HEK293T (cell line): ENCODE results near the gene TMEM269.

Experiments
- CTCF ChIA-PET: fragments of 350-600 bp; formaldehyde crosslinking; extraction: SDS; loops from one replicate; lab custom pipeline; 2021; ENCODE audit warnings: antibody characterized with exemption, inconsistent platforms; lab: Yijun Ruan, JAX
- POLR2A ChIA-PET: fragments of 350-600 bp; formaldehyde crosslinking; extraction: SDS; loops from one replicate; lab custom pipeline; 2020; ENCODE audit warnings: antibody characterized with exemption, inconsistent platforms; lab: Yijun Ruan, JAX
- DNase-seq: peaks from one replicate; pipeline ENCODE4 v3.0.0; 2012; ENCODE audit warnings: mixed read lengths; ENCODE audit errors: extremely low spot score
- ARNT ChIP-seq: fragments of 450-650 bp; IDR thresholded peaks from 2 replicates; pipeline ENCODE4 v1.6.1; 2017; ENCODE audit warnings: mild to moderate bottlenecking
- BHLHE40 ChIP-seq: fragments of 450-650 bp; IDR thresholded peaks from 2 replicates; pipeline ENCODE4 v1.6.1; 2016; ENCODE audit warnings: mild to moderate bottlenecking, moderate library complexity, borderline replicate concordance
- CTBP1 ChIP-seq: fragments of 450-650 bp; IDR thresholded peaks from 2 replicates; pipeline ENCODE4 v1.6.1; 2016; ENCODE audit warnings: borderline replicate concordance
- ELF4 ChIP-seq: fragments of 450-650 bp; IDR thresholded peaks from 2 replicates; pipeline ENCODE4 v1.6.1; 2017; ENCODE audit warnings: antibody characterized with exemption
- FOXA1 ChIP-seq: fragments of 450-650 bp; IDR thresholded peaks from 2 replicates; pipeline ENCODE4 v1.6.1; 2016; ENCODE audit warnings: mild to moderate bottlenecking
- FOXK2 ChIP-seq: fragments of 450-650 bp; IDR thresholded peaks from 2 replicates; pipeline ENCODE4 v1.6.1; 2016; ENCODE audit warnings: mild to moderate bottlenecking
- FOXM1 ChIP-seq: fragments of 450-650 bp; IDR thresholded peaks from 2 replicates; pipeline ENCODE4 v1.6.1; 2017; ENCODE audit warnings: mild to moderate bottlenecking, borderline replicate concordance
- HDGF ChIP-seq: fragments of 450-650 bp; IDR thresholded peaks from 2 replicates; pipeline ENCODE4 v1.6.1; 2017; ENCODE audit warnings: antibody characterized with exemption, borderline replicate concordance
- L3MBTL2 ChIP-seq: fragments of 450-650 bp; conservative IDR thresholded peaks from 2 replicates; pipeline ENCODE4 v1.6.1; 2016; ENCODE audit warnings: mild to moderate bottlenecking
- NFRKB ChIP-seq: fragments of 450-650 bp; IDR thresholded peaks from 2 replicates; pipeline ENCODE4 v1.6.1; 2016; ENCODE audit warnings: mild to moderate bottlenecking, moderate library complexity
- SP1 ChIP-seq: fragments of 450-650 bp; IDR thresholded peaks from 2 replicates; pipeline ENCODE4 v1.6.1; 2017
- SUZ12 ChIP-seq: fragments of 450-650 bp; IDR thresholded peaks from 2 replicates; pipeline ENCODE4 v1.6.1; 2016; ENCODE audit warnings: mild to moderate bottlenecking
- TARDBP ChIP-seq: fragments of 450-650 bp; IDR thresholded peaks from 2 replicates; pipeline ENCODE4 v1.6.1; 2016
- ZNF384 ChIP-seq: fragments of 450-650 bp; IDR thresholded peaks from 2 replicates; pipeline ENCODE4 v1.6.1; 2016
- TF ChIP-seq, protein P1 (sequence below): fragments of 450-650 bp; IDR thresholded peaks from 2 replicates; pipeline ENCODE4 v1.6.1; 2016

TMEM269 gene

GRCh38 chr1:42765832-42766740 is 18.7 kb upstream of the TMEM269 start:
- DNase-seq: peak; percentile 66
- TF ChIP-seq BHLHE40 (no peak), FOXM1 (peak; percentile 86)
- ChIA-PET POLR2A (interaction anchor here (0.6 to 3.7 kb wide), 51 partner anchors 8 to 884 kb away, joined by 3 to 44 read pairs (median 4); partner anchors contain the start of genes CCDC30, CFAP57, CLDN19 and EBNA1BP2), CTCF (interaction anchor here (0.6 to 2.9 kb wide), 16 partner anchors 9 to 619 kb away, joined by 3 to 18 read pairs (median 4); partner anchors contain the start of gene YBX1)

DNA sequence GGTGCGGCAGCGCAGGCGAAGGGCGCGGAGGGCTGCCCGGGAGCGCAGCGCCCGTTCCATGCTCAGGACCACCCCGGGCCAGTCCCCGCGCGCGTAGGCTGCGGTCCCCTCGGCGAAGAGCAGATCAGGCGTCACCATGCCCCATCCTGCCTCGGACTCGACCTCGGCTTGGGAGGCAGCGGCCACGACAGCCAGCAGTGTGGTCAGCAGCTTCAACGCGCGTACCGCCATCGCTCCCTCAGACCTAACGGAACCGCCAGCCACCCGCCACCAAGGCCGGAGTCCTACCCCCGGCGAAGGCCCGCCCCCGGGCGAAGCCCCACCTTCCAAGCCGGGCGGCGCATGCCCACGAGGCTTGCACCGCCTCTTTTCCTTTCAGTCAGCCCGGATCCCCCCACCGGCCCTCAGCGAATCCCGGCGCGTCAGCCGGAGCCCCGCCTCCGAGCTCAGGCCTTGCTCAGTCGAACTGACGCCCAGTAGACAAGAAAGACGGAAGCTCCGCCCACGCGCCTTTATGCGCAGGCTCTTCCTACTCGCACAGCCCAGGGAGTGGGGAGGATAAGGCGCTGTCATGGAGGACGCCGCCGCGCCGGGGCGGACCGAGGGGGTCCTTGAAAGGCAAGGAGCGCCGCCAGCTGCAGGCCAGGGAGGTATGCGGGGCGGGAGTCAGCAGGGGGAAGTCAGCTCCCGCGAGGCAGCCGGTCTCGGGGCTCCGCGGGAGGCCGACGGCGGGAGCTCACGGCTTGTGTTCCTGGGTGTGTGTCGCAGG is 17.9 kb upstream of the TMEM269 start, which contains the start of the genes C1orf50 and P3H1:
Gene C1orf50, plus strand, starts transcription at position 509 of the 769 bp plus-strand sequence. Its CDS starts 63 bp downstream, at position 572.
Gene P3H1, minus strand, starts transcription at position 288 of the 769 bp plus-strand sequence. Its CDS starts 57 bp downstream, at position 231.
- ChIA-PET POLR2A (interaction anchor here (0.6 to 3.7 kb wide), 48 partner anchors 9 to 884 kb away, joined by 3 to 44 read pairs (median 4); partner anchors contain the start of genes CCDC30, CFAP57, CLDN19 and EBNA1BP2), CTCF (interaction anchor here (0.8 to 2.9 kb wide), 9 partner anchors 10 to 620 kb away, joined by 3 to 18 read pairs (median 6); no protein-coding TSS in a partner anchor)
- no peak for TF ChIP-seq FOXK2
- TF ChIP-seq ELF4: peak; percentile 33; the same call in 1 of the 2 replicates
- TF ChIP-seq, protein P1, sequence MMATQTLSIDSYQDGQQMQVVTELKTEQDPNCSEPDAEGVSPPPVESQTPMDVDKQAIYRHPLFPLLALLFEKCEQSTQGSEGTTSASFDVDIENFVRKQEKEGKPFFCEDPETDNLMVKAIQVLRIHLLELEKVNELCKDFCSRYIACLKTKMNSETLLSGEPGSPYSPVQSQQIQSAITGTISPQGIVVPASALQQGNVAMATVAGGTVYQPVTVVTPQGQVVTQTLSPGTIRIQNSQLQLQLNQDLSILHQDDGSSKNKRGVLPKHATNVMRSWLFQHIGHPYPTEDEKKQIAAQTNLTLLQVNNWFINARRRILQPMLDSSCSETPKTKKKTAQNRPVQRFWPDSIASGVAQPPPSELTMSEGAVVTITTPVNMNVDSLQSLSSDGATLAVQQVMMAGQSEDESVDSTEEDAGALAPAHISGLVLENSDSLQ: peak; percentile 59
- 0 out of 2 replicates have a peak, but pooled peaks have one; percentile 74 for TF ChIP-seq HDGF
- peak; percentile 95 for DNase-seq

DNA sequence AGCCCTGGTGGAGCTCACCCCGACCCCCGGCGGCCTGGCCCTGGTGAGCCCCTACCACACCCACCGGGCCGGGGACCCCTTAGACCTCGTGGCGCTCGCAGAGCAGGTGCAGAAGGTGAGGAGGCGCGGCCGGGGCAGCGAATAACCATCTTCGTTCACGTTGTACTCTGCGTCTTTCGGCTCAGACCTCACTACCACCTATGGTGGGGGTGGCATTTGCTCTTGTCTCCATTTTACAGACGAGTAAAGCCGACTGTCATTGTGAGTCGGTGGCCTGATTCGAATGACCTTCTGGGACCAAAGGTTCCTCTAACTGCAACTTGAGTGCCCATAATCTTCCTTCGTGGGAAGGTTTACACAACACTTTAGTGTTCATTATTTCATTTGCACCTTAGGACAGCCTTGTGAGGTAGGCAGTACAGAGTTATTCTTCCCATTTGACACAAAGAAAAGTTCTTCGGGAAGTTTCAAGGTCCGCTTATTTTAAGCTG is 17.2 kb upstream of the TMEM269 start:
- no peak for DNase-seq
- TF ChIP-seq FOXM1: no peak
- TF ChIP-seq FOXA1: no peak
- no peak for TF ChIP-seq CTBP1
- peak; percentile 39; the same call in 1 of the 2 replicates for TF ChIP-seq L3MBTL2
- no peak for TF ChIP-seq BHLHE40
- TF ChIP-seq ELF4: no peak
- POLR2A ChIA-PET: interaction anchor here (0.8 to 3.7 kb wide), 28 partner anchors 10 to 763 kb away, joined by 3 to 44 read pairs (median 4); partner anchors contain the start of genes CCDC30, CFAP57, CLDN19 and EBNA1BP2
- CTCF ChIA-PET: interaction anchor here (1.5 to 2.9 kb wide), 4 partner anchors 10 to 306 kb away, joined by 7 to 18 read pairs (median 10); no protein-coding TSS in a partner anchor

GRCh38 chr1:42768172-42768571 is 16.6 kb upstream of the TMEM269 start:
- ChIA-PET CTCF (no interaction called here), POLR2A (interaction anchor here (3.1 to 3.7 kb wide), 3 partner anchors 11 to 79 kb away, joined by 22 to 44 read pairs (median 37); partner anchors contain the start of genes ERMAP, SVBP and ZNF691)
- TF ChIP-seq BHLHE40 (no peak), HDGF (no peak), SUZ12 (no peak), TARDBP (no peak), FOXA1 (no peak), L3MBTL2 (no peak), CTBP1 (no peak), FOXK2 (no peak), ZNF384 (no peak), ELF4 (no peak), ARNT (no peak), NFRKB (no peak)
- TF ChIP-seq, protein P1: no peak
- no peak for DNase-seq

- ChIA-PET CTCF (interaction anchor here (0.6 to 0.8 kb wide), 3 partner anchors 18 to 793 kb away, joined by 3 to 4 read pairs (median 3); no protein-coding TSS in a partner anchor), POLR2A (interaction anchor here (1.5 kb wide), 1 partner anchor 76 kb away, joined by 5 read pairs; the partner anchor contains the start of gene ZNF691)
- no peak for DNase-seq
- no peak for TF ChIP-seq NFRKB
- TF ChIP-seq SP1: no peak
- TF ChIP-seq HDGF: no peak
- TF ChIP-seq FOXK2: no peak
Observed at GRCh38 chr1:42769811-42770210, 15.0 kb upstream of the TMEM269 start.

- POLR2A ChIA-PET: interaction anchor here (0.7 to 1.2 kb wide), 2 partner anchors 73 to 91 kb away, joined by 3 to 4 read pairs; partner anchors contain the start of genes YBX1 and ZNF691
- no peak for DNase-seq
- no peak for TF ChIP-seq CTBP1
- CTCF ChIA-PET: no interaction called here
Observed at GRCh38 chr1:42773420-42773819, 11.4 kb upstream of the TMEM269 start.

DNA sequence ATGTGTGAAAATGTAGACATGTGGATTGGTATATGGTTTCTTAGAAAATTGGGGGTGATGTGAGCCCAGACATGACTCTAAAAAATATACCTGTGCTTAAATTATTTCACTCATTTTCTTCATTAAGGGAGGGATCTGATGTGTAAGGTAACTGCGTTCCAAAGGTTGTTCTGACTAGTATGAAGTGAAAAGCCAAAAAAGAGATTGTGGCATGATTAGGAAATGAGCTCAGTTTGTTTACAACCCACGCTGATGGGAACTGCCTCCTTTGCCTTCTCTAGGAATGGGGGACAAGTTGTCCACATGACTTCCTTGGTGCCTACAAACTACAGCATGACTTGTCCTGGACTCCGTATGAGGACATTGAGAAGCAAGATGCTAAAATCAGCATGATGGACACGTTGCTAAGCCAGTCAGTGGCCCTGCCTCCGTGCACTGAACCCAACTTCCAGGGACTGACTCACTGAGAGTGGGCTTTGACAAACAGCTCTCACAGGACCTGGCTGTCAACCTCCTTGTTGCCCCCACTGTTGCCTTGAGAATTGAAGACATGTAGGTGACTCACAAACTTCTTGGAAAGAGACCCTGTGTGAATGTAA is 9.8 kb upstream of the TMEM269 start:
- POLR2A ChIA-PET: interaction anchor here (7.2 kb wide), 1 partner anchor 8 kb away, joined by 44 read pairs; the partner anchor contains the start of genes C1orf50 and P3H1
- CTCF ChIA-PET: no interaction called here
- no peak for DNase-seq
- no peak for TF ChIP-seq HDGF
- TF ChIP-seq, protein P1: peak; percentile 9; the same call in 1 of the 2 replicates
